ENCODE measurements around the gene PALM.
A peak's percentile ranks its signal among the peaks of the same experiment; 100 is the strongest.

Gene PALM, protein sequence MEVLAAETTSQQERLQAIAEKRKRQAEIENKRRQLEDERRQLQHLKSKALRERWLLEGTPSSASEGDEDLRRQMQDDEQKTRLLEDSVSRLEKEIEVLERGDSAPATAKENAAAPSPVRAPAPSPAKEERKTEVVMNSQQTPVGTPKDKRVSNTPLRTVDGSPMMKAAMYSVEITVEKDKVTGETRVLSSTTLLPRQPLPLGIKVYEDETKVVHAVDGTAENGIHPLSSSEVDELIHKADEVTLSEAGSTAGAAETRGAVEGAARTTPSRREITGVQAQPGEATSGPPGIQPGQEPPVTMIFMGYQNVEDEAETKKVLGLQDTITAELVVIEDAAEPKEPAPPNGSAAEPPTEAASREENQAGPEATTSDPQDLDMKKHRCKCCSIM

DNA sequence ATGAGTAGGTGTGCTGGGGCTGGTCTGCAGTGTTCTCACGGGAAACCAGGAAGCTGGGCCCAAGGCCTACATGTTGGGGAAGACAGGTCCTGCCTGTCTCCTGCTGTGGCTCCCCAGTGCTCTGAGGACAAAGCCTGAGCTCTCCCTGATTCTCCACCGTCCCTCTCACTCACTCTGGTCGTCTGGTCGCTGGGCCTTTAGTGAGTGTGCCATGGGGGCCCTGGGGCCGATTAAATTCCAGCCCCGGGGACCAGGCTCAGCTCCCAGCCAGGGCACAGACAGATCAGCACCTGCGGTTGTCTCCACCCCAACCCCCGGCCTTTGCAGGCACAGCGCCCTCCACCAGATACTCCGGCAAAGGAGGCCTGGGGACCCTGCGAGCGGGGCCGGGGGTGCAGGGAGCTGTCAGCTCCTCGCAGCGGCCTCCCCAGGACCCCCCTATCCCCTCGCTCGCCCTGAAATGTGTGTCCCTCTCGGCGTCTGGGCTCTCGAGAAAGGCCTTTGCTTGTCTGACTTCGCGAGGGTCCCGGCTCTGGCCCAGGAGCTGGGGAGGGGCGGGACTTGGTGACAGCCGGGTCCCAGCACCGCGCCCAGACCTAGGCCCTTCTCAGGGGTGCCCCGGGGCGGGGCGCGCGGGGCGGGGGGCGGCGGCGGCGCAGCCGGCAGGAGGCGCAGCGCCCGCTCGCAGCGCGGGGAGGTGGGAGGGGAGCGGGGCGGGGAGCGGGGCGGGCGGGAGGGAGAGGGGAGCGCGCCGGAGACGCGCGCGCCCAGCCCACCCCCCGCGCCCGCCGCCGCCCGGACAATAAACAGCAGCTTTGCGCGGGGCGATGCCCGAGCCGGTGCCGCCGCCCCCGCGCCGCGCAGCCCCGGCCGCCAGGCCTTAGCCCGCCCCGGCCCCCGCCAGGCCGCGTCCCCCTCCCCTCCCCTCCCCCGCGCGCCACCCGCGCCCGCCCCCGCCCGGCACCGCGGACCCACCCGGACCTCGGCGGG, at the start of gene PALM:
Gene PALM (plus strand): TSS at position 782 of the 990 bp plus-strand sequence. CDS start 212 bp downstream, outside the sequence.
- H3K4me3 ChIP-seq (ENCODE audit: low read depth in 1 of 5, low read length in 5 of 5) = peak within 1 kb of the TSS in 4 of 5 donors; percentile 66 to 79 (median 76)
- no peaks in the 10 kb centered on the region for H3K27me3 ChIP-seq (ENCODE audit: control insufficient read depth in 5 of 5, insufficient read depth in 4 of 5, low read length in 5 of 5)
- H3K9me3 ChIP-seq (ENCODE audit: control insufficient read depth in 5 of 5, low read length in 5 of 5) = peaks cover 0 to 3% (median 0%) of the 10 kb centered on the region in 5 donors
- H3K9ac ChIP-seq (ENCODE audit: low read length in 5 of 5) = peak within 1 kb of the TSS; percentile 16 to 83 (median 73)
- H3K36me3 ChIP-seq (ENCODE audit: control insufficient read depth in 5 of 5, insufficient read depth in 5 of 5, low read length in 5 of 5) = peaks cover 0 to 3% (median 0%) of the 10 kb centered on the region in 5 donors
- peak within 1 kb of the TSS; percentile 87 for H3K27ac ChIP-seq (ENCODE audit: low read depth, low read length)
- H3K4me1 ChIP-seq (ENCODE audit: control insufficient read depth in 5 of 5, insufficient read depth in 5 of 5, low read length in 5 of 5) = peaks cover 0 to 49% (median 45%) of the 10 kb centered on the region in 5 donors

DNA sequence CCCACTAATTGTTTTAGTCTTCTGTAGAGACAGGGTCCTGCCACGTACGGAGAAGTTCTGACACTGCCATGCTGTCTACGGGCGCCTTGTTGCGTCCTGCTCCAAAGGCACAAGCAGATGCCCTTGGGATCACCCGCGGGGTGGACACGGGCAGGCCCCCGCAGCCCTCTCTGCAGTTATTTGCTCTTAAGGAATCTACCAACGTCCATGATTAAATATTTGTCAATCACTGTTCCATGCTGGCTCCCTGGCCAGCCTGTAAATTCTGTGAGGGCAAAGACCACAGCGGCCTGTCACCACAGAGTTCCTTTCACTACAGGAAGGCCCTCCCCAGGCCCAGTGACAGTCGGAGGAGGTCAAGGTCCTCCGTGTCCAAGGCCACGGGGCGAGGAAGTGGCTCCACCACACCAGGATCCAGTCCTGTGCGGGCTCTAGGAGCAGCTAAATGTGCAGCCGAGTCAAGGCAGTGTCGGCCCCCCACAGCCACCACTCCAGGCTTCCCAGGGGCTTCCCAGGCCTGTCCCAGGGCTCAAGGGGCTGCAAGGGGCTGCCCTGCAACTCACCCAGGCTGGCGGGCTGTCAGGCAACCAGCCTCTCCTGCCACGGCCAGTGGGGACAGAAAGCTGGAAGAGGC, 47.8 kb upstream of the PALM start:
- Histone ChIP-seq H3K9ac (ENCODE audit: low read length in 5 of 5) (peak overlapping the region in 4 of 5 donors; percentile 78 to 88 (median 82)), H3K4me1 (ENCODE audit: control insufficient read depth in 5 of 5, insufficient read depth in 5 of 5, low read length in 5 of 5) (peaks cover 7 to 79% (median 64%) of the 10 kb centered on the region in 5 donors), H3K27me3 (ENCODE audit: control insufficient read depth in 5 of 5, insufficient read depth in 4 of 5, low read length in 5 of 5) (no peaks in the 10 kb centered on the region), H3K9me3 (ENCODE audit: control insufficient read depth in 5 of 5, low read length in 5 of 5) (no peaks in the 10 kb centered on the region), H3K36me3 (ENCODE audit: control insufficient read depth in 5 of 5, insufficient read depth in 5 of 5, low read length in 5 of 5) (peaks cover 0 to 11% (median 4%) of the 10 kb centered on the region in 5 donors), H3K4me3 (ENCODE audit: low read depth in 1 of 5, low read length in 5 of 5) (peak overlapping the region; percentile 65 to 87 (median 78)), H3K27ac (ENCODE audit: low read depth, low read length) (peak overlapping the region; percentile 70)

DNA sequence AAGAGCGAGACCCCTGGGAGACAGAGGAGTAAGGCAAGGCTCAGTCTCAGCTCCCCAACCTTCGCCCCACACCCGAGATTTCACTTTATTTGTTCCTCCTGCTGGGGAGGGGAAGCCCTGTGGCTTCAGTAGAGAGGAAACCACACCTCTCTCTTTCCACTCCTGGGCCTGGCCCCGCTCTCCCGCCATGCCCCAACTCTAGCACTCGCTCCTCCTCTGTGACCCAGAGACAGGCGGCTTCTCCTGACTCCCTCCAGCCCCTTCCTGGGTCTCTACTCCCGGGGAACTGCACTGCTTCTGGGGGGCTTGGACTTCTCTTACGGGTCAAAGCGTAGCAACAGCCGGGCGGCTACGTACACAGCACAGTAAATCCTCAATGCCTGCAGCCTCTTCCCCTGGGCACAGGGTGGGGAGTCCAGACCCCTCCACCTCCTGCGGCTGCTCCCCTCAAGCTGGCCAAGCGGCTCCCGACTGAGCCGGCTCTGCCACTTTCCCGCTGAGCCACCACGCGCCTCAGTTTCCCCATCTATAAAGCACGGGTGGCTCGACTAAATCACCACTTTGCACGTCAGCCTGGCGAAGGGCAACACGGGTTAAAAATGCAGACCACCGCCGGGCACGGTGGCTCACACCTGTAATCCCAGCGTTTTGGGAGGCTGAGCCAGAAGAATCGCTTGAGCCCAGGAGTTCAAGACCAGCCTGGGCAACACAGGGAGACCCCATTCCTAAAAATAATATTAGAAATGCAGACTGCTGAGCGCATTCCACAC, 47.1 kb upstream of the PALM start:
- no peaks in the 10 kb centered on the region for H3K27me3 ChIP-seq (ENCODE audit: control insufficient read depth in 5 of 5, insufficient read depth in 4 of 5, low read length in 5 of 5)
- no peaks in the 10 kb centered on the region for H3K9me3 ChIP-seq (ENCODE audit: control insufficient read depth in 5 of 5, low read length in 5 of 5)
- H3K4me1 ChIP-seq (ENCODE audit: control insufficient read depth in 5 of 5, insufficient read depth in 5 of 5, low read length in 5 of 5) = peaks cover 7 to 79% (median 64%) of the 10 kb centered on the region in 5 donors
- peak overlapping the region; percentile 16 to 88 (median 81) for H3K9ac ChIP-seq (ENCODE audit: low read length in 5 of 5)
- peak overlapping the region; percentile 70 for H3K27ac ChIP-seq (ENCODE audit: low read depth, low read length)
- peak overlapping the region; percentile 65 to 87 (median 78) for H3K4me3 ChIP-seq (ENCODE audit: low read depth in 1 of 5, low read length in 5 of 5)
- peaks cover 0 to 11% (median 4%) of the 10 kb centered on the region in 5 donors for H3K36me3 ChIP-seq (ENCODE audit: control insufficient read depth in 5 of 5, insufficient read depth in 5 of 5, low read length in 5 of 5)

DNA sequence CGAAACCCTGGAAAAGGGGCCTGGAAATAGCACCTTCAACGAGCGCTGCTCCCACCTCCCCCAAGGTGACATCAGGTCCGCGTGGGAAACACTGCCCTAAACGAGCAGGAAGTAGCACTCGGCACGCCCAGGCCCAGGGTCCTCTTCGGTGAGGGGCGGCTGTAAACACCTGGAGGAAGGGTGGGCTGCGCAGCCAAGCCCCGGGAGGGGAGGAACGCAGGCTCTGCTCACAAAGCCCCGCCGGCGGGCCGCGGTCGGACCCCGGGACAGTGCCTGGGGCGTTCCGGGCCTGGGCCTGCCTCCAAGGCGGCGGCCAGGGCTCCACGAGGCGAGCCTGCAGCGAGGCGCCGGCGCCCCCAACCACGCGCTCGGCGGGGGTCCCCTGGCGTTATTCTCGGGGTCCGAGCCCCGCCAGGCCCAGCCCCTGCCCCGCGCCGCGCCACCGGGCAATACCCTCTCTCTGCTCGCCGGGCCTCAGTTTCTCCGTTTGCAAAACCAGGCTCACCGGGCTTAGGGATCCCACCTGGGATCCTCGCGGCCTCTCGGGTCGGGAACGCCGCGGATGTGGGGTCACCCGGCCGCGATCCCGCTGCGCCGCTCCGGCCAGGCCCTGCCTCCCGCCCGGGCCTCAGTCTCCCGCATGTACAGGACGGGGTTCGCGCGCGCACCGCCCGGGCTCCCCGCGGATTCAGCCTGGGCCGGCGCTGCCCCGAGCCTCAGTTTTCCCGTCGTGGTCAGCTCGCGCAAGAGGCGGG, 46.4 kb upstream of the PALM start:
- Histone ChIP-seq H3K9ac (ENCODE audit: low read length in 5 of 5) (peak overlapping the region; percentile 16 to 88 (median 81)), H3K27me3 (ENCODE audit: control insufficient read depth in 5 of 5, insufficient read depth in 4 of 5, low read length in 5 of 5) (no peaks in the 10 kb centered on the region), H3K27ac (ENCODE audit: low read depth, low read length) (peak overlapping the region; percentile 70), H3K9me3 (ENCODE audit: control insufficient read depth in 5 of 5, low read length in 5 of 5) (no peaks in the 10 kb centered on the region), H3K36me3 (ENCODE audit: control insufficient read depth in 5 of 5, insufficient read depth in 5 of 5, low read length in 5 of 5) (peaks cover 0 to 7% (median 4%) of the 10 kb centered on the region in 5 donors), H3K4me1 (ENCODE audit: control insufficient read depth in 5 of 5, insufficient read depth in 5 of 5, low read length in 5 of 5) (peaks cover 7 to 74% (median 65%) of the 10 kb centered on the region in 5 donors), H3K4me3 (ENCODE audit: low read depth in 1 of 5, low read length in 5 of 5) (peak overlapping the region; percentile 65 to 87 (median 78))

DNA sequence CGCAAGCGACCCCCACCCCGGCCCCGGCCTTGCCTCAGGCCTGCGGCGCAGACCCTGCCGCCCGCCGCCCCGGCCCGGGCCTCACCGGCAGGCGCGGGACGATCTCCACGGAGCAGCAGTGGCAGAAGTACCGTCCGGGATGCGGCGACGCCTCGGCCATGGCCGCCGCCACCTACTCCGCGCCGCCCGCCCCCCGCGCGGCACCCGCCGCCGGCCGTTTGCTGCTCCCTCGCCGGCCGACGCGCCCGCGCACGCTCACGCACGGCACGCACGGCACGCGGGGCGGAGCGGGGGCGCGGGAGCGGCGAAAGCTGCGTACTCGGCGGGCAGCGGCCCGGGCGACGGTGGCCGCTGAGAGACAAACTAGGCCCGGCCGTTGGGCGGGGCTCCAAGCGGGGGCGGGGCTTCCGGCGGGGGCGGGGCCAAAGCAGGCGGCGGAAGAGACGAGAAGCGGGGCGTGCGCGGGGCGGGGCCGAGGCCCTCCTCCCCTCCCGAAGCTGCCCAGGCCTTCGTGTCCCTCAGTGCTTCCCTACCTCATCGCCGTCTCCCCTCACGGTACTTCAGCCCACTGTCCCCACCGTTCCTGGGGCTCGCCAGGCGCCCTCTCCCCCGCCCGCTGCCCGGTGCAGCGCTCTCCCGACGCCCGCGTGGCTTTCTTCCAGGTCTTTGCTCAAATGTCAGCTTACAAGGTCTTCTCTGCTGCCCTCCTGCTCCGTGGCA, 45.6 kb upstream of the PALM start, which contains the start of gene RNF126:
Gene RNF126 (minus strand): TSS at position 253 of the 720 bp plus-strand sequence. CDS start 93 bp downstream, at position 160.
- H3K4me3 ChIP-seq (ENCODE audit: low read depth in 1 of 5, low read length in 5 of 5) = peak within 1 kb of the TSS; percentile 65 to 87 (median 78)
- no peaks in the 10 kb centered on the region for H3K27me3 ChIP-seq (ENCODE audit: control insufficient read depth in 5 of 5, insufficient read depth in 4 of 5, low read length in 5 of 5)
- peak within 1 kb of the TSS; percentile 63 to 88 (median 81) for H3K9ac ChIP-seq (ENCODE audit: low read length in 5 of 5)
- no peaks in the 10 kb centered on the region for H3K9me3 ChIP-seq (ENCODE audit: control insufficient read depth in 5 of 5, low read length in 5 of 5)
- H3K36me3 ChIP-seq (ENCODE audit: control insufficient read depth in 5 of 5, insufficient read depth in 5 of 5, low read length in 5 of 5) = peaks cover 0 to 5% (median 4%) of the 10 kb centered on the region in 5 donors
- H3K27ac ChIP-seq (ENCODE audit: low read depth, low read length) = peak within 1 kb of the TSS; percentile 88
- peaks cover 7 to 73% (median 65%) of the 10 kb centered on the region in 5 donors for H3K4me1 ChIP-seq (ENCODE audit: control insufficient read depth in 5 of 5, insufficient read depth in 5 of 5, low read length in 5 of 5)

- Histone ChIP-seq H3K9me3 (ENCODE audit: control insufficient read depth in 5 of 5, low read length in 5 of 5) (no peaks in the 10 kb centered on the region), H3K27ac (ENCODE audit: low read depth, low read length) (peak overlapping the region; percentile 88), H3K36me3 (ENCODE audit: control insufficient read depth in 5 of 5, insufficient read depth in 5 of 5, low read length in 5 of 5) (peaks cover 0 to under 1% (median 0%) of the 10 kb centered on the region in 5 donors), H3K4me1 (ENCODE audit: control insufficient read depth in 5 of 5, insufficient read depth in 5 of 5, low read length in 5 of 5) (peaks cover 7 to 67% (median 63%) of the 10 kb centered on the region in 5 donors), H3K27me3 (ENCODE audit: control insufficient read depth in 5 of 5, insufficient read depth in 4 of 5, low read length in 5 of 5) (no peaks in the 10 kb centered on the region), H3K4me3 (ENCODE audit: low read depth in 1 of 5, low read length in 5 of 5) (peak overlapping the region; percentile 53 to 69 (median 61)), H3K9ac (ENCODE audit: low read length in 5 of 5) (peak overlapping the region; percentile 56 to 88 (median 78))
These were observed 45.0 kb upstream of the PALM start for GRCh38 chr19:663682-664117.

DNA sequence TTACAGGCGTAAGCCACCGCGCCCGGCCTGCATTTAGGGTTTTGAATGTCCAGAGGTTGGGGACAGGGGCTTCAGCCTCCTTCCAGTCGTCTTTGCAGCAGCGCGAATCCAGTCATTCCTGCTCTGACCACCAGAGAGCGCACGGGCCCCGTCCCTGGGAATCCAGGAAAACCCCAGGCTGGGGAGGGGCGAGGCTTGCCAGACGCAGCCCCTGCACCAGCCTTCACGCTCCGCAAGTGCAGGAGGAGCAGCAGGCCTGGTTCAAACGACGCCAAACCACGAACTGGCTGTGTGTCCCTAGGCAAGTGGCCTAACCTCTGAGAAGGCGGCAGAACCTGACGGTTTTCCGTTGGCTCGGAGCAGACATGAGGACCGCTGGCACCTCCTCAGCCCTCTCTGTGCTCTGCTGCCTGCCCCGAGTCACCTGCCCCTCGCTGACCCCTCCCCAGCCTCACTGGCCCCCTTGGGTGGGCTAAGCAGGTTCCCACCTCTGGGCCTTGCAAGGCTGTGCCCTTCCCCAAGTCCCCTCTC, 43.8 kb upstream of the PALM start:
- Histone ChIP-seq H3K27ac (ENCODE audit: low read depth, low read length) (no peak overlapping the region), H3K9me3 (ENCODE audit: control insufficient read depth in 5 of 5, low read length in 5 of 5) (no peaks in the 10 kb centered on the region), H3K9ac (ENCODE audit: low read length in 5 of 5) (peak overlapping the region in 2 of 5 donors; percentile 21 to 69), H3K4me3 (ENCODE audit: low read depth in 1 of 5, low read length in 5 of 5) (peak overlapping the region; percentile 39 to 59 (median 56)), H3K4me1 (ENCODE audit: control insufficient read depth in 5 of 5, insufficient read depth in 5 of 5, low read length in 5 of 5) (peaks cover 7 to 55% (median 50%) of the 10 kb centered on the region in 5 donors), H3K27me3 (ENCODE audit: control insufficient read depth in 5 of 5, insufficient read depth in 4 of 5, low read length in 5 of 5) (no peaks in the 10 kb centered on the region), H3K36me3 (ENCODE audit: control insufficient read depth in 5 of 5, insufficient read depth in 5 of 5, low read length in 5 of 5) (no peaks in the 10 kb centered on the region)
